ENCODE data around the gene SEC14L1.

SEC14L1 gene

GRCh38 chr17:77208217-77208808 is 67.5 kb downstream of the SEC14L1 start:
- Histone ChIP-seq H4K8ac (ENCODE audit: low read length) (peak overlapping the region; percentile 16), H3K23ac (ENCODE audit: low read length in 2 of 2) (no peak overlapping the region), H3K4ac (ENCODE audit: low read depth in 1 of 2, low read length in 2 of 2) (peak overlapping the region in 1 of 2 experiments; percentile 24), H3K18ac (ENCODE audit: low read depth in 1 of 2, low read length in 2 of 2) (peak overlapping the region in 1 of 2 experiments; percentile 71), H2AFZ (ENCODE audit: low read depth, low read length) (no peak overlapping the region), H3K4me3 (ENCODE audit: insufficient read depth in 1 of 2, low read depth in 1 of 2, low read length in 2 of 2) (no peak overlapping the region), H3K36me3 (ENCODE audit: control insufficient read depth in 1 of 2, insufficient read depth in 2 of 2, low read depth in 1 of 2, low read length in 2 of 2) (peaks cover 75 to 98% of the 10 kb centered on the region in 2 experiments), H3K14ac (ENCODE audit: low read length in 2 of 2) (no peak overlapping the region), H4K91ac (ENCODE audit: low read length) (no peak overlapping the region), H2BK120ac (ENCODE audit: low read depth, low read length) (no peak overlapping the region), H3K4me1 (ENCODE audit: control insufficient read depth, insufficient read depth, low read depth, low read length) (peaks cover 14% of the 10 kb centered on the region), H3K27ac (ENCODE audit: low read length, poor library complexity, severe bottlenecking) (peak overlapping the region; percentile 50), H3K27me3 (ENCODE audit: control insufficient read depth in 1 of 2, insufficient read depth in 1 of 2, low read length in 2 of 2) (no peaks in the 10 kb centered on the region), H2BK15ac (ENCODE audit: low read depth, poor library complexity, severe bottlenecking) (no peak overlapping the region), H3K9me3 (ENCODE audit: control insufficient read depth, low read length) (no peaks in the 10 kb centered on the region), H2AK5ac (ENCODE audit: low read length, severe bottlenecking) (no peak overlapping the region), H3K79me1 (replicated peaks; ENCODE audit: low read length, poor library complexity, severe bottlenecking) (peaks cover 34% of the 10 kb centered on the region), H2BK5ac (ENCODE audit: low read depth, low read length, poor library complexity, severe bottlenecking) (no peak overlapping the region), H3K9ac (ENCODE audit: low read length) (peak overlapping the region; percentile 76), H2BK12ac (ENCODE audit: low read length in 2 of 2) (peak overlapping the region in 1 of 2 experiments; percentile 76), H3K4me2 (ENCODE audit: low read length, poor library complexity, severe bottlenecking) (no peak overlapping the region)
- peak; percentile 92 for DNase-seq
- WGBS = 35% methylated on average over 16 of the region's 16 CpGs

GRCh38 chr17:77208856-77209255 is 68.1 kb downstream of the SEC14L1 start:
- Histone ChIP-seq H4K91ac (ENCODE audit: low read length) (no peak overlapping the region), H4K8ac (ENCODE audit: low read length) (peak overlapping the region; percentile 61), H2BK15ac (ENCODE audit: low read depth, poor library complexity, severe bottlenecking) (no peak overlapping the region), H2BK12ac (ENCODE audit: low read length in 2 of 2) (peak overlapping the region in 1 of 2 experiments; percentile 29), H3K4me1 (ENCODE audit: control insufficient read depth, insufficient read depth, low read depth, low read length) (peaks cover 13% of the 10 kb centered on the region), H2BK5ac (ENCODE audit: low read depth, low read length, poor library complexity, severe bottlenecking) (no peak overlapping the region), H3K4me3 (ENCODE audit: insufficient read depth in 1 of 2, low read depth in 1 of 2, low read length in 2 of 2) (no peak overlapping the region), H3K14ac (ENCODE audit: low read length in 2 of 2) (no peak overlapping the region), H3K9ac (ENCODE audit: low read length) (peak overlapping the region; percentile 76), H3K4ac (ENCODE audit: low read depth in 1 of 2, low read length in 2 of 2) (no peak overlapping the region), H3K4me2 (ENCODE audit: low read length, poor library complexity, severe bottlenecking) (no peak overlapping the region), H2AFZ (ENCODE audit: low read depth, low read length) (no peak overlapping the region), H3K23ac (ENCODE audit: low read length in 2 of 2) (peak overlapping the region in 1 of 2 experiments; percentile 27), H2AK5ac (ENCODE audit: low read length, severe bottlenecking) (no peak overlapping the region), H3K36me3 (ENCODE audit: control insufficient read depth in 1 of 2, insufficient read depth in 2 of 2, low read depth in 1 of 2, low read length in 2 of 2) (peaks cover 75 to 98% of the 10 kb centered on the region in 2 experiments), H3K27ac (ENCODE audit: low read length, poor library complexity, severe bottlenecking) (peak overlapping the region; percentile 50), H2BK120ac (ENCODE audit: low read depth, low read length) (no peak overlapping the region), H3K18ac (ENCODE audit: low read depth in 1 of 2, low read length in 2 of 2) (peak overlapping the region in 1 of 2 experiments; percentile 69), H3K27me3 (ENCODE audit: control insufficient read depth in 1 of 2, insufficient read depth in 1 of 2, low read length in 2 of 2) (no peaks in the 10 kb centered on the region), H3K79me1 (replicated peaks; ENCODE audit: low read length, poor library complexity, severe bottlenecking) (peaks cover 34% of the 10 kb centered on the region), H3K9me3 (ENCODE audit: control insufficient read depth, low read length) (no peaks in the 10 kb centered on the region)
- WGBS = 14% methylated on average over 3 of the region's 3 CpGs
- peak; percentile 74 for DNase-seq

GRCh38 chr17:77209330-77209748 is 68.6 kb downstream of the SEC14L1 start:
- Histone ChIP-seq H2BK5ac (ENCODE audit: low read depth, low read length, poor library complexity, severe bottlenecking) (no peak overlapping the region), H2BK15ac (ENCODE audit: low read depth, poor library complexity, severe bottlenecking) (no peak overlapping the region), H2BK12ac (ENCODE audit: low read length in 2 of 2) (peak overlapping the region in 1 of 2 experiments; percentile 29), H3K4me3 (ENCODE audit: insufficient read depth in 1 of 2, low read depth in 1 of 2, low read length in 2 of 2) (no peak overlapping the region), H3K9me3 (ENCODE audit: control insufficient read depth, low read length) (no peaks in the 10 kb centered on the region), H4K91ac (ENCODE audit: low read length) (no peak overlapping the region), H3K4me1 (ENCODE audit: control insufficient read depth, insufficient read depth, low read depth, low read length) (peaks cover 12% of the 10 kb centered on the region), H3K18ac (ENCODE audit: low read depth in 1 of 2, low read length in 2 of 2) (peak overlapping the region in 1 of 2 experiments; percentile 69), H3K14ac (ENCODE audit: low read length in 2 of 2) (no peak overlapping the region), H2AK5ac (ENCODE audit: low read length, severe bottlenecking) (no peak overlapping the region), H2AFZ (ENCODE audit: low read depth, low read length) (no peak overlapping the region), H3K4me2 (ENCODE audit: low read length, poor library complexity, severe bottlenecking) (no peak overlapping the region), H3K9ac (ENCODE audit: low read length) (peak overlapping the region; percentile 76), H3K79me1 (replicated peaks; ENCODE audit: low read length, poor library complexity, severe bottlenecking) (peaks cover 34% of the 10 kb centered on the region), H3K23ac (ENCODE audit: low read length in 2 of 2) (peak overlapping the region in 1 of 2 experiments; percentile 27), H3K27ac (ENCODE audit: low read length, poor library complexity, severe bottlenecking) (no peak overlapping the region), H3K36me3 (ENCODE audit: control insufficient read depth in 1 of 2, insufficient read depth in 2 of 2, low read depth in 1 of 2, low read length in 2 of 2) (peaks cover 74 to 98% of the 10 kb centered on the region in 2 experiments), H3K4ac (ENCODE audit: low read depth in 1 of 2, low read length in 2 of 2) (peak overlapping the region in 1 of 2 experiments; percentile 60), H4K8ac (ENCODE audit: low read length) (peak overlapping the region; percentile 61), H3K27me3 (ENCODE audit: control insufficient read depth in 1 of 2, insufficient read depth in 1 of 2, low read length in 2 of 2) (no peaks in the 10 kb centered on the region), H2BK120ac (ENCODE audit: low read depth, low read length) (no peak overlapping the region)
- 75% methylated on average over 13 of the region's 13 CpGs for WGBS
- DNase-seq = no peak

- Histone ChIP-seq H2AFZ (ENCODE audit: low read depth, low read length) (no peak overlapping the region), H3K18ac (ENCODE audit: low read depth in 1 of 2, low read length in 2 of 2) (no peak overlapping the region), H2AK5ac (ENCODE audit: low read length, severe bottlenecking) (no peak overlapping the region), H3K4me3 (ENCODE audit: insufficient read depth in 1 of 2, low read depth in 1 of 2, low read length in 2 of 2) (no peak overlapping the region), H3K27me3 (ENCODE audit: control insufficient read depth in 1 of 2, insufficient read depth in 1 of 2, low read length in 2 of 2) (no peaks in the 10 kb centered on the region), H3K79me1 (replicated peaks; ENCODE audit: low read length, poor library complexity, severe bottlenecking) (peaks cover 35% of the 10 kb centered on the region), H3K27ac (ENCODE audit: low read length, poor library complexity, severe bottlenecking) (no peak overlapping the region), H3K23ac (ENCODE audit: low read length in 2 of 2) (no peak overlapping the region), H2BK120ac (ENCODE audit: low read depth, low read length) (no peak overlapping the region), H3K36me3 (ENCODE audit: control insufficient read depth in 1 of 2, insufficient read depth in 2 of 2, low read depth in 1 of 2, low read length in 2 of 2) (peaks cover 77 to 98% of the 10 kb centered on the region in 2 experiments), H4K8ac (ENCODE audit: low read length) (no peak overlapping the region), H3K4ac (ENCODE audit: low read depth in 1 of 2, low read length in 2 of 2) (no peak overlapping the region), H2BK15ac (ENCODE audit: low read depth, poor library complexity, severe bottlenecking) (no peak overlapping the region), H3K9me3 (ENCODE audit: control insufficient read depth, low read length) (no peaks in the 10 kb centered on the region), H3K14ac (ENCODE audit: low read length in 2 of 2) (no peak overlapping the region), H3K4me2 (ENCODE audit: low read length, poor library complexity, severe bottlenecking) (no peak overlapping the region), H2BK12ac (ENCODE audit: low read length in 2 of 2) (no peak overlapping the region), H3K9ac (ENCODE audit: low read length) (no peak overlapping the region), H4K91ac (ENCODE audit: low read length) (no peak overlapping the region), H3K4me1 (ENCODE audit: control insufficient read depth, insufficient read depth, low read depth, low read length) (peaks cover 12% of the 10 kb centered on the region), H2BK5ac (ENCODE audit: low read depth, low read length, poor library complexity, severe bottlenecking) (no peak overlapping the region)
- DNase-seq = no peak
- WGBS = 97% methylated on average over 7 of the region's 7 CpGs
These were observed 69.6 kb downstream of the SEC14L1 start for GRCh38 chr17:77210331-77210730.

Measured in mesenchymal stem cell (in vitro differentiated cells and primary cell).